ENCODE data around the gene PPP2R2D.
A peak's percentile ranks its signal among the peaks of the same experiment; 100 is the strongest.

PPP2R2D gene

DNA sequence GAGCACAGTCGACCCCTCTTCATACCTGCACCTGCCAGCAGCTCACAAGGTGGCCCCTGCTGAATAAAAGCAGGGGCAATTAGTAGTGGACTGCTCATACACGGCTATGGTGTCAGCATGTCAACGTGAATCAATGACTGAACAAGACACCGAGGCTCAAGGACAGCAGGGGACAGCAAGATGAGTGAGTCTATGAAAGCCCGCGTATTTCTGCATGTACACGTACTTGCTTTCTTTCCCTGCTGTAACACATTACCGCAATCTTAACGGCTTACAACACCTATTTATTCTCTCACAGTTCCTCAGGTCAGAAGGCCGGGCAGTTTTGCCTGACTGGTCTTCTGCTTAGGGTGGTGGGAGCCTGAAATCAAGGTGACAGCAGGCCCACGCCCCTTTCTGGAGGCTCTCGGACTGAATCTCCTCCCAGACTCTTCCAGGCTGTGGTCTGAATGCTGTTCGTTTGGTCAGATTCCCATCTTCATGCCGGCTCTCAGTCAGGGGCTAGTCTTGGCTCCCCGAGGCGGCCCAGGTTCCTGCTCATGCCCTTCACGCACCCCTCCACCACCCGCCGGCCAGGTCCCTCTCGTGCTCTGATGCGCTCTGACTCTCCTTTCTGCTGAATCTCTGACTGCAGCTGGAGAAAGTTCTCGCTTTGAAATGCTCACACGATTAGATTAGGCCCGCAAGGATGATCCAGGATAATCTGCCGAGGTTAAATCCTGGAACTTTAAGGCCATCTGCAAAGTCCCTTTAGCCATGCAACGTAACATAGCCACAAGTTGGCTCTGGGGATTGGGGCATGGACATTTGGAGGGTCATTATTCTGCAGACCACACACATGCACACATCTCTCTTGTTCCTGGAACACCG lies 7.8 kb upstream of the PPP2R2D start:
- Histone ChIP-seq H3K36me3 (ENCODE audit: control insufficient read depth, insufficient read depth, low read length) (no peaks in the 10 kb centered on the region), H3K4me1 (ENCODE audit: control insufficient read depth, insufficient read depth, low read length) (no peaks in the 10 kb centered on the region), H3K27me3 (ENCODE audit: control insufficient read depth, insufficient read depth, low read length) (no peaks in the 10 kb centered on the region), H3K4me3 (ENCODE audit: low read depth, low read length) (no peak overlapping the region), H3K9me3 (ENCODE audit: control insufficient read depth, insufficient read depth, low read length) (no peaks in the 10 kb centered on the region), H3K9ac (ENCODE audit: low read depth, low read length) (no peak overlapping the region)

DNA sequence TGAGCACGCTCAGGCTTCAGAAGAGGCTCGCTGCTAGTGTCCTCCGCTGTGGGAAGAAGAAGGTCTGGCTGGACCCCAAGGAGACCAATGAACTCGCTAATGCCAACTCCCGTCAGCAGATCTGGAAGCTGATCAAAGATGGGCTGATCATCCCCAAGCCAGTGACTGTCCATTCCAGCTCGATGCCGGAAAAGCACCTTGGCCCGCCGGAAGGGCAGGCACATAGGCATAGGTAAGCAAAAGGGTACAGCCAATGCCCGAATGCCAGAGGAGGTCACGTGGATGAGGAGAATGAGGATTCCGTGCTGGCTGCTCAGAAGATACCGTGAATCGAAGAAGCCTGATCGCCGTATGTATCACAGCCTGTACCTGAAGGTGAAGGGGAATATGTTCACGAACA lies 5.7 kb upstream of the PPP2R2D start:
- Histone ChIP-seq H3K4me1 (ENCODE audit: control insufficient read depth, insufficient read depth, low read length) (peaks cover 4% of the 10 kb centered on the region), H3K27me3 (ENCODE audit: control insufficient read depth, insufficient read depth, low read length) (peaks cover 9% of the 10 kb centered on the region), H3K4me3 (ENCODE audit: low read depth, low read length) (no peak overlapping the region), H3K9me3 (ENCODE audit: control insufficient read depth, insufficient read depth, low read length) (no peaks in the 10 kb centered on the region), H3K36me3 (ENCODE audit: control insufficient read depth, insufficient read depth, low read length) (no peaks in the 10 kb centered on the region), H3K9ac (ENCODE audit: low read depth, low read length) (no peak overlapping the region)

DNA sequence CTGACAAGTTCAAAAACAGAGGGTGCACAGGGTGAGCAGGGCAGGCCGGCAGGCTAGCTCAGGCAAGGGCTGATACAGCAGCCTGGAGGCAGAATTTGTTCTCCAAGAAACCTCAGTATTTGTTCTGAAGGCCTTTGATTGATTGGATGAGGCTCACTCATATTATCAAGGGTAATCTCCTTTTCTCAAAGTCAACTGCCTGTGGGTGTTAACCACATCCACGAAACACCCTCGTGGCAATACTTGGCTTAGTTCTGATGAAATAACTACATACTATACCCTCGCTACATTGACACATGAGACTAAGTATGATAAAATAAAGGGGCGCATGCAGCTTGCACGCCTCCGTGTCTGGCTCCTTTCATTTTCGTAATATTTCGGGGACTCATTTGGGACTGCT lies 4.4 kb upstream of the PPP2R2D start:
- Histone ChIP-seq H3K36me3 (ENCODE audit: control insufficient read depth, insufficient read depth, low read length) (no peaks in the 10 kb centered on the region), H3K4me3 (ENCODE audit: low read depth, low read length) (no peak overlapping the region), H3K9ac (ENCODE audit: low read depth, low read length) (no peak overlapping the region), H3K27me3 (ENCODE audit: control insufficient read depth, insufficient read depth, low read length) (peaks cover 9% of the 10 kb centered on the region), H3K9me3 (ENCODE audit: control insufficient read depth, insufficient read depth, low read length) (no peaks in the 10 kb centered on the region), H3K4me1 (ENCODE audit: control insufficient read depth, insufficient read depth, low read length) (peaks cover 4% of the 10 kb centered on the region)

DNA sequence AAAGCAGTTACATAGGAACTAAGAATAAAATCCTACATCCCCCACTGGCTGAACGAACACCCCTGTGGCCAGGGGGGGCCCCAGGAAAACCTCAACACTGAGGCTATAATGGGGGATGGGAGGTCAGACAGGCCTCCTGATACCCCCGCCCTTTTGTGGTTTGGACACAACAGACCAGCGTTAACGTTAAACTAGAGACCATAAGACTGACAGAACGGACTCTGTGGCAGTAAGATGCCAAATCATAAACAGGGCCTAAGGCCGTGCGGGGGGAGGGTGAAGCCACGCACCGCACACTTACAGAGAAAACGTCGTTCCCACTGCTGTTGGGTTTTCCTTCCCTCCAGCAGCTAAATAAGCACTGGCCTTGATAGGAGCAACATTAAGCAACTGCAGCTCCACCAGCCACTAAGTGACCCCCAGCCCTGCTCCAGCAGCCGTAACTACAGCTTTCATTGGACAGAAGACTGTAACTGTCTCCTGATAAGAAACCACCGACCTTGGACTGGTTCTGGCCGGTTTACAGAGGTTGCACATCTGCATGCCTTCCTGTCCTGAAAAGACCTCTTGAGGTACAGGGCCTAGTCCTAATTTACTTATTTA lies 3.4 kb upstream of the PPP2R2D start:
- Histone ChIP-seq H3K9me3 (ENCODE audit: control insufficient read depth, insufficient read depth, low read length) (no peaks in the 10 kb centered on the region), H3K27me3 (ENCODE audit: control insufficient read depth, insufficient read depth, low read length) (peaks cover 9% of the 10 kb centered on the region), H3K4me1 (ENCODE audit: control insufficient read depth, insufficient read depth, low read length) (peaks cover 6% of the 10 kb centered on the region), H3K4me3 (ENCODE audit: low read depth, low read length) (no peak overlapping the region), H3K9ac (ENCODE audit: low read depth, low read length) (no peak overlapping the region), H3K36me3 (ENCODE audit: control insufficient read depth, insufficient read depth, low read length) (no peaks in the 10 kb centered on the region)

DNA sequence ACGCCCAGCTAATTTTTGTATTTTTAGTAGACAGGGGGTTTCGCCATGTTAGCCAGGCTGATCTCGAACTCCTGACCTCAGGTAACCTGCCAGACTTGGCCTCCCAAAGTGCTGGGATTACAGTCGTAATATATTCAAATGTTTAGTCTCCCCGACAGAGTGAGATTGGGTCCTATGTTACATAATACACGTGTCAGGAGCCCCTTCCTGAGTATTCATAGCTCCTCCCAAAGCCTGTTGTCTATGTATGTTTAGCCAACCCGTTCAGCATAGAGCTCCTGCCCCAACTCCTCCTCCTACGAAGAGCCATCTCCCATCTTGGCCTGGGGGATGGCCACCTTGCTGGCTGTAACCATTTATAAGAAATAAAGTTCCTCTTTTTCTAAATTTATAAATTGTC lies 2.7 kb upstream of the PPP2R2D start:
- Histone ChIP-seq H3K27me3 (ENCODE audit: control insufficient read depth, insufficient read depth, low read length) (peaks cover 9% of the 10 kb centered on the region), H3K36me3 (ENCODE audit: control insufficient read depth, insufficient read depth, low read length) (no peaks in the 10 kb centered on the region), H3K4me1 (ENCODE audit: control insufficient read depth, insufficient read depth, low read length) (peaks cover 8% of the 10 kb centered on the region), H3K9ac (ENCODE audit: low read depth, low read length) (no peak overlapping the region), H3K4me3 (ENCODE audit: low read depth, low read length) (no peak overlapping the region), H3K9me3 (ENCODE audit: control insufficient read depth, insufficient read depth, low read length) (no peaks in the 10 kb centered on the region)

DNA sequence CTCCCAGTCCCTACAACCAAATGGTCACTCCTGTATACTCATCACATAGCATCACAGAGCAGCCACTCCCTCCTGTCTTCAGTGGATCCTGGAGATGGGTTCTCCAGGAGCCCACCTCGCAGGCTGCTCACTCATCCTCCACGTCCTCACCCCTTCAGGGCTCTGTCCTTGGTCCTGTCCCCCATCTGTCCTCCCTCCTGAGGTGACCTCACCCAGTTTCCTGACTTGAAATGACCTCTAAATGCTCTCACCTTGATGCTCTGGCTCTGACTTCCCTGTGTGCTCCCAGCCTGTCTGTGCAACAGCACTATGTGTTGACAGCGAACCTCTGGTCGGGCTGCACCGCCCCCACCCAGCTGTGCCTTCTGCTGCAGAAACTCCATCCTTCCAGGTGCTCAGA lies 2.1 kb upstream of the PPP2R2D start:
- Histone ChIP-seq H3K4me3 (ENCODE audit: low read depth, low read length) (no peak overlapping the region), H3K36me3 (ENCODE audit: control insufficient read depth, insufficient read depth, low read length) (no peaks in the 10 kb centered on the region), H3K9me3 (ENCODE audit: control insufficient read depth, insufficient read depth, low read length) (no peaks in the 10 kb centered on the region), H3K9ac (ENCODE audit: low read depth, low read length) (no peak overlapping the region), H3K27me3 (ENCODE audit: control insufficient read depth, insufficient read depth, low read length) (peaks cover 9% of the 10 kb centered on the region), H3K4me1 (ENCODE audit: control insufficient read depth, insufficient read depth, low read length) (peaks cover 8% of the 10 kb centered on the region)

DNA sequence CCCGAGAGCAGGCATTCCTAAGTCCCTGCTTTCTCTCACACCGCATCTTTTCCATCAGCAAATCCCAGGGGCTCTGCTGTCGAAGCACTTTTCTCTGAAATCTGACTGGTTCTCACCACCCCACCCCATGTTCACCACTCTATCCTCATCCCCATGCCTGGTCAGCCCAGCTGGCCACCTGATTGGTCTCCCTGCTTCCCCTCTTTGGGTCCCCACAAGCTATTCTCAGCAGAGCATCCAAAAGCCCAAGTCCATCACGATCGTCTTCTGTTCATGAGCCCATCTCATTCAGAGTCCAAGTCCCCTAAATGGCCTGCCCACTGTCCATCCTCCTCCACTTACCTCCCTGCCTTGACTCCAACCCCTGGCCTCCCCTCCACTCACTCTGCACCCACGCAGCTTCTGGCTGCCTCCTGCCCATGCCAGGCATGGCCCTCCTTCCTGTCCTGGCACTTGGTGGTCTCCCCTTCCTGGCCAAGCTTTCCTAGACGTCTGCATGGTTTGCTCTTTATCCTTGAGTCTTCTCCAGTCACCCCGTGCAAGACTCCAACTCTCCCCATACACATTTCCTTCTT lies 1.6 kb upstream of the PPP2R2D start:
- H3K4me3 ChIP-seq (ENCODE audit: low read depth, low read length) = no peak overlapping the region
- H3K9ac ChIP-seq (ENCODE audit: low read depth, low read length) = no peak overlapping the region

DNA sequence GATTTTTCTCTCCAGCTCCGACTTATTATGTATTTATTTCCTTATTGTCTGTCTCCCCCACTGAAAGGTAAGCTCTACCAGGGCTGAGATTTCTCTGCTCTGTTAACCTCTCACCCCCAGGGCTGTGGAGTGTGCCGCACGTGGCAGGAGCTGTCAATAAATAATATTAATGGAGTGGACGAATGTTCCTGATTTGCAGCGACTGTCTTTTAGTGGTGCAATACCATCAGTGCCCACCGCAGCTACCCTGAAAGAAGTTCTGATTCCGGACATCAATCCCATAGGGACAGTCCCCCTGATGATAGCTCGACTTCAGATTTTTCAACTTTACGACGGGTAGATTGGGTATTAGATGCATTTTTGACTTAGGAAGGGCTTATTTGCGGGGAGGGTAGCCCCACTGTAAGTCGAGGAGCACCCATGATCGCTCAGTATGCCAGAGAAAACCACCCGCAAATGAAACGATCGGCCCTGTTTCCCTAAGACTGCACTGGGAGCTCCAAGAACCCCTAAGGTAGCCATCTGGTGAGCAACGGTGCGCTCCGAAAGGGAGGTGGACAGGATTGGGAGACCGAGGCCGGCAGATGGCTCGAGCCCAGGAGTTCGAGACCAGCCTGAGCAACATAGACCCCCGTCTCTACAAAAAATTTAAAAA lies 986 bp upstream of the PPP2R2D start:
- Histone ChIP-seq H3K9me3 (ENCODE audit: control insufficient read depth, insufficient read depth, low read length) (no peaks in the 10 kb centered on the region), H3K27me3 (ENCODE audit: control insufficient read depth, insufficient read depth, low read length) (peaks cover 9% of the 10 kb centered on the region), H3K9ac (ENCODE audit: low read depth, low read length) (peak overlapping the region; percentile 85), H3K36me3 (ENCODE audit: control insufficient read depth, insufficient read depth, low read length) (no peaks in the 10 kb centered on the region), H3K4me1 (ENCODE audit: control insufficient read depth, insufficient read depth, low read length) (peaks cover 8% of the 10 kb centered on the region), H3K4me3 (ENCODE audit: low read depth, low read length) (peak overlapping the region; percentile 80)

More for the DNA sequence above, 1.6 kb upstream of the PPP2R2D start:
- Histone ChIP-seq H3K4me1 (ENCODE audit: control insufficient read depth, insufficient read depth, low read length) (peaks cover 8% of the 10 kb centered on the region), H3K9me3 (ENCODE audit: control insufficient read depth, insufficient read depth, low read length) (no peaks in the 10 kb centered on the region), H3K36me3 (ENCODE audit: control insufficient read depth, insufficient read depth, low read length) (no peaks in the 10 kb centered on the region), H3K27me3 (ENCODE audit: control insufficient read depth, insufficient read depth, low read length) (peaks cover 9% of the 10 kb centered on the region)

DNA sequence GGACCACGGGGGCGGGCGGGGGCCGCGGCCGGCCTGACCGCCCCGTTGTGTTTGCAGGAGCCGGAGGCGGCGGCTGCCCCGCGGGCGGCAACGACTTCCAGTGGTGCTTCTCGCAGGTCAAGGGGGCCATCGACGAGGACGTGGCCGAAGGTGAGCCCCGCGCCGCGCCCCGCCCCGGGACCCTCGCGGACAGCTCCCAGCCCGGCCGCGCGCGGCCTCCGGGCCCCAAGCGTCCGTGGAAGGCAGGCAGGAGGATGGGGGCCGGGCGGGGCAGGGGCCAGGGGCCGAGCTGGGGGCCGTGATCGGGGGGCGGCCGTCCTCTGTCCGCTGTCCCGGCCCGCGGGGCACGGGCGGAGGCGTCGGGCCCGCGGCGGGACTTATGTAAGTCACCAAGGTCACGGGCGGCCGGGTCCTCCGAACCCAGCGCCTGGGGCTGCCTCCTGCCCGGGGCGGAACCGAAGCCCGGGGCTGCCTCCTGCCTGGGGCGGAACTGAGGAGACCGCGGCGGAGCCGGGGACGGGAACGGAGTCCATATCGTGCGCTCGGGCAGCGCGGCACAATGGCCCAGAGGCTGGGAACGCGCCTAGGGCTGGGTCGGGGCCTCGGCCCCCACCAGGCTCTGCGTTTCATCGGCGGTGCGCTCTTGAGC lies 497 bp downstream of the PPP2R2D start:
- H3K4me1 ChIP-seq (ENCODE audit: control insufficient read depth, insufficient read depth, low read length) = peaks cover 8% of the 10 kb centered on the region
- H3K9ac ChIP-seq (ENCODE audit: low read depth, low read length) = peak overlapping the region; percentile 73
- peak overlapping the region; percentile 70 for H3K4me3 ChIP-seq (ENCODE audit: low read depth, low read length)
- H3K27me3 ChIP-seq (ENCODE audit: control insufficient read depth, insufficient read depth, low read length) = peaks cover 9% of the 10 kb centered on the region
- H3K36me3 ChIP-seq (ENCODE audit: control insufficient read depth, insufficient read depth, low read length) = peaks cover under 1% of the 10 kb centered on the region
- no peaks in the 10 kb centered on the region for H3K9me3 ChIP-seq (ENCODE audit: control insufficient read depth, insufficient read depth, low read length)

DNA sequence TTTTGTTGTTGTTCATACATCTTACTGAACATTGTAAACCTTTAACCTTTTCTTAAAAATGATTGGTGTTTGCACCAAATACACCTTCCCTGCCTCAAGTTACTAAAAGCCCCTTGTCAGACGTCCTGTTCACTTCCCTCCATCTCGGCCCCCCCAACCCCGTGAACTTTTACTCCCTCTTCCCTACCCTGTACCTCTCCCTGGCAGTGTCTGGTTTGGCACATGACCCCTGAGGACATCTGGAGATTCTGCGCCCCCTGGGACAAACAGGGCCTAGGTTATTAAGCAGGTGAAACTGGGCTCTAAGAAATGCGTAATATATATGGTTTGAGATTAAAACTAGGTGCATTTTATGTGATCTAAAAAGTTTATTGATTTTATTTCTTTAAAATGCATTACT lies 1.4 kb downstream of the PPP2R2D start:
- Histone ChIP-seq H3K4me3 (ENCODE audit: low read depth, low read length) (peak overlapping the region; percentile 70), H3K9ac (ENCODE audit: low read depth, low read length) (no peak overlapping the region), H3K27me3 (ENCODE audit: control insufficient read depth, insufficient read depth, low read length) (peaks cover 9% of the 10 kb centered on the region), H3K9me3 (ENCODE audit: control insufficient read depth, insufficient read depth, low read length) (no peaks in the 10 kb centered on the region), H3K4me1 (ENCODE audit: control insufficient read depth, insufficient read depth, low read length) (peaks cover 8% of the 10 kb centered on the region), H3K36me3 (ENCODE audit: control insufficient read depth, insufficient read depth, low read length) (peaks cover 3% of the 10 kb centered on the region)

DNA sequence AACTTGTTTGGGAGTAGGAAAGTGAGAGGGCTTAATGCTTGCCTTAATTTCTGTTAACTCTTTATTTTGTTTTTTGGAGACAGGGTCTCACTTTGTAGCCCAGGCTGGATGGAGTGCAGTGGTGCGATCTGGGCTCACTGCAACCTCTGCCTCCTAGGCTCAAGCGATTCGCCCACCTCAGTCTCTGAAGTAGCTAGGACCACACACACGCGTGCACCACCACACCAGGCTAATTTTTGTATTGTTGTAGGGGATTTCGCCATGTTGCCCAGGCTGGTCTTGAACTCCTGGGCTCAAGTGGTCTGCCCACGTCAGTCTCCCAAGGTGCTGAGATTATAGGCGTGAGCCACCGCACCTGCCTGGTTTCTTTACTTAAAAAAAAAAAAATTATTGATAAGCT lies 1.9 kb downstream of the PPP2R2D start:
- H3K9ac ChIP-seq (ENCODE audit: low read depth, low read length) = no peak overlapping the region
- H3K9me3 ChIP-seq (ENCODE audit: control insufficient read depth, insufficient read depth, low read length) = no peaks in the 10 kb centered on the region
- H3K4me1 ChIP-seq (ENCODE audit: control insufficient read depth, insufficient read depth, low read length) = peaks cover 8% of the 10 kb centered on the region
- H3K4me3 ChIP-seq (ENCODE audit: low read depth, low read length) = no peak overlapping the region
- H3K27me3 ChIP-seq (ENCODE audit: control insufficient read depth, insufficient read depth, low read length) = peaks cover 9% of the 10 kb centered on the region
- H3K36me3 ChIP-seq (ENCODE audit: control insufficient read depth, insufficient read depth, low read length) = peaks cover 3% of the 10 kb centered on the region
